ENCODE measurements around the gene MTARC2.

DNA sequence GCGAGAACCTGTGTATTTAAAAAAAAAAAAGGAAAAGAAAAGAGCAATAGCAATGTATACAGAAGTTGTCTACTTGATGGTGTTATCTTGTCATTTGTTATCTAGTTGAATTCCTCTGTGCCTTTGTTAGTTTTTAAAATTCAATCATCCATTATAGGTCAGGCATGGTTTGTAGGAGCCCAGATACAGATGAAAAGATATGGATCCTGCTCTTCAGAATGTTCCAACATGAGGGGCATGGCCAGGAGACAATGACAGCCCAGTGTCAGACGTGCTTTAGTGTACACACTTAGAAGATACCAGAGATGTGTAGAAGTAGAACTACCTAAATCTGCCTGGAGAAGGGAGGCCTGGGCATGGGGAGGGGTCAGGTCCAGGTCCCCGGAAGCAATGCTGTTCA is 16.6 kb downstream of the MTARC2 start:
- TF ChIP-seq POLR2AphosphoS5 (IDR thresholded peaks at IDR 0.05; ENCODE audit: low read depth, low read length) (no peak), POLR2A (IDR thresholded peaks at IDR 0.05; ENCODE audit: low read depth, low read length) (no peak)
